GM12873 (cell line): ENCODE results near the gene PFDN2.

Experiments
- TF ChIP-seq, protein P1 (sequence below): IDR thresholded peaks from 2 replicates; pipeline ENCODE4 v1.5.1; 2012; ENCODE audit warnings: low read depth, mild to moderate bottlenecking, moderate library complexity, low read length, control low read depth; ENCODE audit not compliant: insufficient read depth; ENCODE audit errors: missing control alignments

The PFDN2 gene

DNA sequence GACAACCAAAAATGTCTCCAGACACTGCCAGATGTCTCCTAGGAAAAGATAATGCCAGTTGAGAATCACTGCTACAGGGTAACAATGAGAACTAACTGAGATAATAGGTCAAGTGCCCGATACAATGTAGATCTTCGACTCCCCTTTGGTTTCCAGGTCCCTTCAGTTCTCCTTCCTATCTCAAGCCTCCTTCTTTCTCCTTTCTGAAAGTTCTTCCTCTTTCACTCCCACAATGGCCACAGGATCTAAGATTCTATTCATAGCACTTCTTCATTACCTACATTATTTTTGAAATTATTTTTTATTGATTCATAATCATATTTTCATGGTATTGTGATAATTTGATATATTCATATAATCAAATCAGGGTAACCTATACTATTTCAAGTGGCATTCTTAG lies 6.3 kb downstream of the PFDN2 start:
- TF ChIP-seq, protein P1, sequence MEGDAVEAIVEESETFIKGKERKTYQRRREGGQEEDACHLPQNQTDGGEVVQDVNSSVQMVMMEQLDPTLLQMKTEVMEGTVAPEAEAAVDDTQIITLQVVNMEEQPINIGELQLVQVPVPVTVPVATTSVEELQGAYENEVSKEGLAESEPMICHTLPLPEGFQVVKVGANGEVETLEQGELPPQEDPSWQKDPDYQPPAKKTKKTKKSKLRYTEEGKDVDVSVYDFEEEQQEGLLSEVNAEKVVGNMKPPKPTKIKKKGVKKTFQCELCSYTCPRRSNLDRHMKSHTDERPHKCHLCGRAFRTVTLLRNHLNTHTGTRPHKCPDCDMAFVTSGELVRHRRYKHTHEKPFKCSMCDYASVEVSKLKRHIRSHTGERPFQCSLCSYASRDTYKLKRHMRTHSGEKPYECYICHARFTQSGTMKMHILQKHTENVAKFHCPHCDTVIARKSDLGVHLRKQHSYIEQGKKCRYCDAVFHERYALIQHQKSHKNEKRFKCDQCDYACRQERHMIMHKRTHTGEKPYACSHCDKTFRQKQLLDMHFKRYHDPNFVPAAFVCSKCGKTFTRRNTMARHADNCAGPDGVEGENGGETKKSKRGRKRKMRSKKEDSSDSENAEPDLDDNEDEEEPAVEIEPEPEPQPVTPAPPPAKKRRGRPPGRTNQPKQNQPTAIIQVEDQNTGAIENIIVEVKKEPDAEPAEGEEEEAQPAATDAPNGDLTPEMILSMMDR: no peak

GRCh38 chr1:161111117-161111516 lies 6.7 kb downstream of the PFDN2 start:
- TF ChIP-seq, protein P1: no peak

DNA sequence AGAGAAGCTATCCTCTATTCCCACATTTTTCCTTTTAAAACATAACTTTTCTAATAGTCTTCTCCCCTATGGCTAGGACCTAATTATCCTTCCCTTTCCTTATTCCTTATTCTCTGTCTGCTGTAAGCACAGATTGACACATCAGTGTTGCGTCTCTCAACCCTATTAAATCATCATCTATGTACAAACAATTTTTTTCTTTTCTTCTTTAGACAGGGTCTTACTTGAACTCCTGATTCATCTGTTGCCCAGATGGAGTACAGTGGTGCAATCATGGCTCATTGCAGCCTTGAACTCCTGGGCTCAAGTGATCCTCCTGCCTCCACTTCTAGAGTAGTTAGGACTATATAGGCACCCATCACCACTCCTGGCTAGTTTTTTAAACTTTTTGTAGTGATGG lies 11.4 kb downstream of the PFDN2 start:
- TF ChIP-seq, protein P1: no peak

GRCh38 chr1:161100556-161100955 lies 17.3 kb downstream of the PFDN2 start:
- TF ChIP-seq, protein P1: no peak

- TF ChIP-seq, protein P1: no peak
Observed at GRCh38 chr1:161099090-161099802, 18.6 kb downstream of the PFDN2 start.

DNA sequence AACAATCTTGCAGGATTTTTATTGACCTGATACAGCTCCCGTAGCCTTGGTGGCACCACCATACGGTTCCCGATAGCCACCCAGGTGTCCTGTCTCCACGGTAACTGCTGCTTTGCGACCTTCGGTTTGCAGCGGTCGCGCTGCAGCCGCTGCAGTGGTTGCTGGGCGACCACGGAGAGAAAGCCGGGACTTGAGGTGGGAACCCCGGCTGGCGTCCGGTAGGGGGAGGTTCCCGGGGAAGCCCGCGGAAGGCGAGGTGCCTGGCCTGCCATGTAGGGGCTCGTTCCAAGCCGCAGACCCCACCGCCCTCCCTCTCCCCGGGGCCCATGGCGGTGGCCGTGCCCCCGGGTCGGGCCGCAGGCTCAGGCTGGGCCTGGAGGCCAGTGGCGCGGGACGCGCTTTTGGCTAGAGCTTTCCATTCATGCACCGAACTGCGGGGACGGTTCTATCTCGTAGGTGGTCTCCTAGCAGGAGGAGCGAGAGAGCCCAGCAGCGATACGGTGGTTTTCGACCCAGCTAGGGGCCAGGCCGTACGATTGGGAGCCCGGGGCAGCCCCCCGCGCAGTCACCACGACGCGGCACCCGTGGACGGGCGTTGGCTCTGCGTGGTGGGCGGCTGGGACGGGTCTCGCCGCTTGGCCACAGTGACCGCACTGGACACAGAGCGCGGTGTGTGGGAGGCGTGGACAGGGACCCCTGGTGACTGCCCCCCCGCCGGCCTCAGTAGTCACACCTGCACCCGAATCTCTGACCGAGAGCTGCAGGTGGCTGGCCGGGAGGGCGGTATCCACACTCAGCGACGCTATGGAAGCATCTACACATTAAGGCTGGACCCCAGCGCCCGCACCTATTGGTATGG lies 19.4 kb downstream of the PFDN2 start, which contains the start of gene KLHDC9:
TSS of gene KLHDC9 (plus strand) at position 152 of the 859 bp plus-strand sequence. CDS start at position 327, 175 bp downstream.
- TF ChIP-seq, protein P1: peak; percentile 20

DNA sequence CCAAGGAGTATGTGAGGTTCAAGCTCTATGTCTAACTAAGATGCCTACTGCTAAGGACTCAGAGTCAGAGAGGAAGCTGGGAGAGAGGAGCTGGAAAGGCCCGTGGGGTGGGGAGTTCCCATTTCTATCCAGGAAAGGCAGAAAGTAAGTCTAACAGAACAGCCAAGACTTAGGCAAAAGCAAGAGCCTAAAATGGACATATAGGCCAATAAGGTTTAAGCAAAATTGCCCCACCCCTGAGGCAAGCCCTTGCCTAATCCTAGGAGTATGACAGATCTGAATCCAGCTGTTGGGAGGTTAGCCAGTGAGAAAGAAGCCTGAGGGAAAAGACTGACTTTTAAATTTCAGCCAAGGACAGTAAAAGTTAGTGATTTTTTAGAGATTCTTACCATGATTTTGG lies 21.3 kb downstream of the PFDN2 start:
- TF ChIP-seq, protein P1: no peak
